Loucy (cell line): ENCODE results near the gene PKM.

Experiments used
- H2AFZ ChIP-seq: fragments of 200-600 bp; sonication (generic); 2 replicates; pipeline ENCODE4 v1.6.0; 2016; ENCODE audit warnings: antibody characterized with exemption, mild to moderate bottlenecking, low read length, moderate library complexity
- H3F3A ChIP-seq: fragments of 200-600 bp; 2 replicates; pipeline ENCODE4 v1.6.0; 2016; ENCODE audit warnings: antibody characterized with exemption, low read depth, mild to moderate bottlenecking
- H3K27me3 ChIP-seq: fragments of 200-600 bp; sonication (generic); 2 replicates; pipeline ENCODE4 v1.6.1; 2014; ENCODE audit warnings: low read length, mild to moderate bottlenecking; ENCODE audit not compliant: insufficient read depth, poor library complexity, severe bottlenecking
- H3K36me3 ChIP-seq: fragments of 200-600 bp; sonication (generic); 2 replicates; pipeline ENCODE4 v1.6.1; 2016; ENCODE audit warnings: low read length; ENCODE audit not compliant: insufficient read depth
- H3K4me1 ChIP-seq: fragments of 200-600 bp; sonication (generic); 2 replicates; pipeline ENCODE4 v1.5.1; 2014; ENCODE audit warnings: low read length, mild to moderate bottlenecking; ENCODE audit not compliant: insufficient read depth, poor library complexity, severe bottlenecking
- H3K4me2 ChIP-seq: fragments of 200-600 bp; sonication (generic); 2 replicates; pipeline ENCODE4 v1.6.0; 2014; ENCODE audit warnings: antibody characterized with exemption, low read length, low read depth, mild to moderate bottlenecking; ENCODE audit not compliant: poor library complexity, severe bottlenecking
- H3K4me3 ChIP-seq: fragments of 200-600 bp; sonication (generic); 2 replicates; pipeline ENCODE4 v1.5.1; 2014; ENCODE audit warnings: low read length, mild to moderate bottlenecking, mixed read lengths; ENCODE audit not compliant: poor library complexity, severe bottlenecking
- H3K79me2 ChIP-seq: fragments of 200-600 bp; sonication (generic); 2 replicates; pipeline ENCODE4 v1.6.1; 2014; ENCODE audit warnings: low read length; ENCODE audit not compliant: insufficient read depth
- H3K9ac ChIP-seq: fragments of 200-600 bp; sonication (generic); 2 replicates; pipeline ENCODE4 v1.6.0; 2014; ENCODE audit warnings: mild to moderate bottlenecking, low read depth, low read length, moderate library complexity; ENCODE audit not compliant: poor library complexity, severe bottlenecking
- H3K9me2 ChIP-seq: fragments of 200-600 bp; sonication (generic); replicated peaks from 2 replicates; pipeline ENCODE4 v1.6.1; 2016; ENCODE audit warnings: low read depth, low read length, mixed read lengths
- H3K9me3 ChIP-seq: fragments of 200-600 bp; sonication (generic); 2 replicates; pipeline ENCODE4 v1.6.1; 2014; ENCODE audit warnings: mild to moderate bottlenecking, antibody characterized with exemption, low read length, low read depth; ENCODE audit not compliant: insufficient read depth
- H4K20me1 ChIP-seq: fragments of 200-600 bp; sonication (generic); 2 replicates; pipeline ENCODE4 v1.6.0; 2014; ENCODE audit warnings: antibody characterized with exemption, low read length, mild to moderate bottlenecking; ENCODE audit not compliant: insufficient read depth, poor library complexity, severe bottlenecking
- EZH2phosphoT487 ChIP-seq: fragments of 200-600 bp; IDR thresholded peaks from 2 replicates; pipeline ENCODE4 v1.6.1; 2018; ENCODE audit warnings: antibody characterized with exemption, mild to moderate bottlenecking, moderate library complexity, borderline replicate concordance
- TF ChIP-seq, protein P1 (sequence below): fragments of 200-600 bp; sonication (generic); conservative IDR thresholded peaks from 2 replicates; pipeline ENCODE4 v1.5.1; 2014; ENCODE audit warnings: mild to moderate bottlenecking, antibody characterized with exemption, low read length

The PKM gene

DNA sequence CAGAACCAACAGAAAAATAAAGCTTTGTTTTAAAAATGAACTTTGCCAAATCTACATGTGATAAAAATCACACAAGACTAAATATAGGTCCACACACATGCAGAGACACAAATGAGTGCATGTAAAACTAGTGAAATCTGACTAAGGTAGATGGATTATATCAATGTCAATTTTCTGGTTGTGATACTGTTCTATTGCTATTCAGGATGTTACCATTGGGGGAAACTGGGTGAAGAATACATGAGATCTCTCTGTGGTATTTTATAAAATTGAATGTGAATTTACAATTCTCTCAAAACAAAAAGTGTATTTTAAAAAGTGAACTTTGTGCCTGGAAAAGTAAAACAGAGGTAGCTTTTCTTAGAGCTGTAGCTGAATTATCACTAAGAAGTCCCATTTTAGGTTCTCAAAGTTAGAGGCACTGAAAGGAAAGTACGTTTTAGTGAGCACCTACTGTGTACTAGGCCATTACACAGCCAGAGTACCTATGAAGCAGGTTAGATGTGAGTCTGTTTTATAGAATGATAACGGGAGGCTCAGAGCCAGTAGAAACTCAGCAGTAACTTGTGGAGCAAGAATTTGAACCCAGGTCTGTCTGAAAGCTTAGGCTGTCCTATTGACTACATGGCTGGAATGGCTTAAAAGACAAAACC is 41.6 kb downstream of the PKM start:
- no peak overlapping the region for H3K4me3 ChIP-seq
- H3K9me3 ChIP-seq = no peaks in the 10 kb centered on the region
- TF ChIP-seq, protein P1, sequence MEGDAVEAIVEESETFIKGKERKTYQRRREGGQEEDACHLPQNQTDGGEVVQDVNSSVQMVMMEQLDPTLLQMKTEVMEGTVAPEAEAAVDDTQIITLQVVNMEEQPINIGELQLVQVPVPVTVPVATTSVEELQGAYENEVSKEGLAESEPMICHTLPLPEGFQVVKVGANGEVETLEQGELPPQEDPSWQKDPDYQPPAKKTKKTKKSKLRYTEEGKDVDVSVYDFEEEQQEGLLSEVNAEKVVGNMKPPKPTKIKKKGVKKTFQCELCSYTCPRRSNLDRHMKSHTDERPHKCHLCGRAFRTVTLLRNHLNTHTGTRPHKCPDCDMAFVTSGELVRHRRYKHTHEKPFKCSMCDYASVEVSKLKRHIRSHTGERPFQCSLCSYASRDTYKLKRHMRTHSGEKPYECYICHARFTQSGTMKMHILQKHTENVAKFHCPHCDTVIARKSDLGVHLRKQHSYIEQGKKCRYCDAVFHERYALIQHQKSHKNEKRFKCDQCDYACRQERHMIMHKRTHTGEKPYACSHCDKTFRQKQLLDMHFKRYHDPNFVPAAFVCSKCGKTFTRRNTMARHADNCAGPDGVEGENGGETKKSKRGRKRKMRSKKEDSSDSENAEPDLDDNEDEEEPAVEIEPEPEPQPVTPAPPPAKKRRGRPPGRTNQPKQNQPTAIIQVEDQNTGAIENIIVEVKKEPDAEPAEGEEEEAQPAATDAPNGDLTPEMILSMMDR = no peak
- no peak for TF ChIP-seq EZH2phosphoT487
- no peaks in the 10 kb centered on the region for H3K36me3 ChIP-seq
- no peaks in the 10 kb centered on the region for H3K27me3 ChIP-seq
- H3K79me2 ChIP-seq = no peaks in the 10 kb centered on the region
- H3K4me2 ChIP-seq = no peak overlapping the region
- H3K4me1 ChIP-seq = no peaks in the 10 kb centered on the region
- H3F3A ChIP-seq = no peaks in the 10 kb centered on the region
- no peak overlapping the region for H2AFZ ChIP-seq
- H3K9ac ChIP-seq = no peak overlapping the region
- no peaks in the 10 kb centered on the region for H3K9me2 ChIP-seq
- H4K20me1 ChIP-seq = no peaks in the 10 kb centered on the region

DNA sequence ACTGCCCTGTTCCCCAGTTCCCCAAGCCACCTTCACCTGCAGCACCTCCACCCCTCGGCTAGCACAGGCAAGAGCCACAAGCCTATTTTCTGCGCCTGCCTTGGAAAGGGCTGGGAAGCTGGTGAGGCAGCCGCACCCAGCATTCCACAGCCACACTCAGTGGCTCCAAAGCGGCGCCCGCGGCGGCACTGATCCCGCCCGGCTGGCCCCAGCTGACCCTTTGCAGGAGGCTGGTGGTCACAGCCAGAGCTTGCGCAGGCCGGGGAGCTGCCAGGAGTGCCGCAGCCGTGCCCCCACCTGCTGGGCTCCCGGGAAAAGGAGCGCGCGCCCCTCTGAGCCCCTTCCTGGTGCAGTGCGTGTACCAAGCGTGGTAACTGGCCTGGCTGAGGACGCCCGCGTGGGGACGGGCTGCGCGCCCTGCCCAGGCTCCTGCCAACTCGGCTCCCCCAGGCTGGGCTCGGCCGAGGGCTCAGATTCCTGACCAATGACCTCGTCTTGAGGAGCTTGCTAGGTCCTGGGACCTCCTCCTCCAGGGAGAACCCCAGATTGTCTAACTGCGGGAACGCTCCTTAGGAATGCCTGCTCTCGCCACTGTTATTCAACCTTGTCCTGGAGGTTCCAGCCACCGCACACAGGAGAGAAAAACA is 46.7 kb downstream of the PKM start:
- H3K36me3 ChIP-seq = no peaks in the 10 kb centered on the region
- TF ChIP-seq, protein P1 = no peak
- no peak for TF ChIP-seq EZH2phosphoT487
- no peak overlapping the region for H3K9ac ChIP-seq
- no peaks in the 10 kb centered on the region for H3K9me2 ChIP-seq
- no peak overlapping the region for H3K4me3 ChIP-seq
- no peak overlapping the region for H3K4me2 ChIP-seq
- H3K4me1 ChIP-seq = no peaks in the 10 kb centered on the region
- no peak overlapping the region for H2AFZ ChIP-seq
- H3K27me3 ChIP-seq = no peaks in the 10 kb centered on the region
- no peaks in the 10 kb centered on the region for H4K20me1 ChIP-seq
- H3K79me2 ChIP-seq = no peaks in the 10 kb centered on the region
- no peaks in the 10 kb centered on the region for H3K9me3 ChIP-seq
- no peaks in the 10 kb centered on the region for H3F3A ChIP-seq

DNA sequence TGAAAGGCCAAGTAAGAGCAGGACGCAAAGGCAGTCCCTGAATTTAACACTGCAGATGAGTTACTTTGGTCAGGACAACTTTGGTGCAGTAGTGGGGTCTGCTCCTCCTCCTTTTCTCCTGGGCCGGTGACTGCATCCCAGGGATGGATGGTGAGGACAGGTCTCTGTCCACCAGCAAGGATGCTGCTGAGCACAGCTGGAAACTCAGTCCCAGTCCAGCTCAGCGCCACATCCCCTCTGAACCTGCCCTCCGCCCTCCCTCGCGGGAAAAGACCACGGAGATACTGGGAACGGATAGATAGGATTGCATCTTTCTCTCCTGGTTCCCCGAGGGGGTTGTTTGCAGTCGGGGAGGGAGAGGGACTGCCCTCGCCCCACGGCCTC is 47.2 kb downstream of the PKM start:
- no peaks in the 10 kb centered on the region for H4K20me1 ChIP-seq
- H3K36me3 ChIP-seq = no peaks in the 10 kb centered on the region
- H3K4me1 ChIP-seq = no peaks in the 10 kb centered on the region
- no peaks in the 10 kb centered on the region for H3K9me2 ChIP-seq
- H3K9me3 ChIP-seq = no peaks in the 10 kb centered on the region
- no peaks in the 10 kb centered on the region for H3K27me3 ChIP-seq
- H3K4me3 ChIP-seq = no peak overlapping the region
- no peak overlapping the region for H3K9ac ChIP-seq
- no peaks in the 10 kb centered on the region for H3K79me2 ChIP-seq
- no peaks in the 10 kb centered on the region for H3F3A ChIP-seq
- H3K4me2 ChIP-seq = no peak overlapping the region
- TF ChIP-seq, protein P1 = no peak
- no peak for TF ChIP-seq EZH2phosphoT487
- no peak overlapping the region for H2AFZ ChIP-seq
